OCI-LY7 (cell line): ENCODE measurements around the gene TNFRSF8. TPM values are rescaled to one million over a fixed set of nuclear protein-coding genes. Genes with fewer than 3 reads are reported as not detected.

Experiments used
- BruUV-seq: library from RNA; stranded (reverse); fragments of 400-500 nt; replicated peaks from 2 replicates; lab custom pipeline; 2021; lab: Mats Ljungman, UMichigan
- CTCF ChIA-PET: fragments of 300-600 bp; sonication (Branson Sonifier 250); formaldehyde crosslinking; loops from one replicate; lab custom pipeline; 2022; ENCODE audit warnings: antibody characterized with exemption; ENCODE audit not compliant: unreplicated experiment; lab: Charles Lee
- POLR2A ChIA-PET: fragments of 300-600 bp; sonication (Branson Sonifier 250); formaldehyde crosslinking; loops from one replicate; lab custom pipeline; 2022; ENCODE audit warnings: antibody characterized with exemption; lab: Charles Lee
- DNase-seq: peaks from one replicate; pipeline ENCODE4 v3.0.0-alpha.2; 2015; ENCODE audit warnings: low spot score
- H2AFZ ChIP-seq: fragments of 200-600 bp; sonication (generic), shearing (Covaris generic); 2 replicates; pipeline ENCODE4 v1.6.1; 2014; ENCODE audit warnings: mild to moderate bottlenecking, antibody characterized with exemption, low read length, moderate library complexity
- H3K27ac ChIP-seq: fragments of 200-600 bp; sonication (generic); 2 replicates; pipeline ENCODE4 v1.5.1; 2014; ENCODE audit warnings: mixed run types, low read depth, mild to moderate bottlenecking, moderate library complexity, low read length, inconsistent platforms; ENCODE audit not compliant: poor library complexity, severe bottlenecking
- H3K36me3 ChIP-seq: fragments of 200-600 bp; sonication (generic); 2 replicates; pipeline ENCODE4 v1.6.1; 2014; ENCODE audit warnings: mild to moderate bottlenecking, antibody characterized with exemption, low read length, moderate library complexity, mixed read lengths; ENCODE audit not compliant: insufficient read depth
- H3K4me1 ChIP-seq: fragments of 200-600 bp; sonication (generic); 2 replicates; pipeline ENCODE4 v1.5.1; 2014; ENCODE audit warnings: mild to moderate bottlenecking, low read length; ENCODE audit not compliant: insufficient read depth, poor library complexity, severe bottlenecking
- H3K4me2 ChIP-seq: fragments of 200-600 bp; sonication (generic); 2 replicates; pipeline ENCODE4 v1.6.1; 2014; ENCODE audit warnings: mild to moderate bottlenecking, low read length
- H3K4me3 ChIP-seq: fragments of 200-600 bp; sonication (generic); 2 replicates; pipeline ENCODE4 v1.5.1; 2014; ENCODE audit warnings: mild to moderate bottlenecking, low read depth, low read length; ENCODE audit not compliant: poor library complexity, severe bottlenecking
- H3K79me2 ChIP-seq: fragments of 200-600 bp; sonication (generic); 2 replicates; pipeline ENCODE4 v1.6.1; 2016; ENCODE audit warnings: low read depth, mild to moderate bottlenecking, low read length, moderate library complexity, mixed read lengths; ENCODE audit not compliant: insufficient read depth
- H3K9me2 ChIP-seq: fragments of 200-600 bp; sonication (generic); 2 replicates; pipeline ENCODE4 v1.6.1; 2016; ENCODE audit warnings: mild to moderate bottlenecking, low read length, mixed read lengths; ENCODE audit not compliant: insufficient read depth
- H3K9me3 ChIP-seq: fragments of 200-600 bp; sonication (generic); 2 replicates; pipeline ENCODE4 v1.6.1; 2014; ENCODE audit warnings: mild to moderate bottlenecking, mixed run types, low read length, mixed read lengths
- H4K20me1 ChIP-seq: fragments of 200-600 bp; sonication (generic); 2 replicates; pipeline ENCODE4 v1.6.1; 2014; ENCODE audit warnings: mild to moderate bottlenecking, antibody characterized with exemption, low read length, moderate library complexity, mixed read lengths; ENCODE audit not compliant: insufficient read depth
- EZH2phosphoT487 ChIP-seq: fragments of 200-600 bp; sonication (generic); IDR thresholded peaks from 2 replicates; pipeline ENCODE4 v1.6.1; 2018; ENCODE audit warnings: low read depth, borderline replicate concordance, mild to moderate bottlenecking, mixed run types, antibody characterized with exemption, low read length, moderate library complexity, mixed read lengths
- intact Hi-C: fragments of 100-400 bp; cut with micrococcal nuclease; formaldehyde crosslinking; loops from one replicate; pipeline ENCODE4 v1.10.0; 2022; ENCODE audit not compliant: unreplicated experiment
- total RNA-seq, 2 experiments: library from RNA; depleted of rRNA in 1 of 2; stranded (reverse); fragments of >200 nt in 1 of 2; shearing (Covaris generic) in 1 of 2; gene quantifications; 2 replicates each; pipeline ENCODE4 v1.2.3, GENCODE V29; 2014 to 2022
- TF ChIP-seq, protein P1 (sequence below): fragments of 200-600 bp; sonication (generic); conservative IDR thresholded peaks from 2 replicates; pipeline ENCODE4 v1.5.1; 2014; ENCODE audit warnings: mild to moderate bottlenecking, antibody characterized with exemption, low read length, moderate library complexity, mixed read lengths

The TNFRSF8 gene
- total RNA-seq, 2 experiments from 2014 or later, result 0.29 TPM; not detected in 1

DNA sequence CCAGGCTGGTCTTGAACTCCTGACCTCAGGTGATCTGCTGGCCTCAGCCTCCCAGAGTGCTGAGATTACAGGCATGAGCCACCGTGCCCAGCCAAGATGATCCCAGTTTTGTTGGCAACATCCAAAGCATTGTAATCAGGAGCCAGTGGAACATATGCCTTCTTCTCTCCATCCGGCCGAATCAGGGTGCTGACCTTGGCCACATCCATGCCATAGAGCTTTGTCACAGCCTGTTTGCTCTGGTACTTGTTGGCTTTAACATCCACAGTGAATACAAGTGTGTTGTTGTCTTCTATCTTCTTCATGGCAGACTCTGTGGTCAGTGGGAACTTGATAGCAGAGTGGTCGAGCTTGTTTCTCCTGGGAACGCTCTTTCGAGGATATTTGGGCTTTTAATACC, 17.1 kb downstream of the TNFRSF8 start:
- intact Hi-C loops, result no loop called here
- H4K20me1 ChIP-seq, result no peaks in the 10 kb centered on the region
- ChIA-PET CTCF (no interaction called here), POLR2A (interaction anchor here (0.5 to 1.5 kb wide), 3 partner anchors 8 to 40 kb away, joined by 3 to 5 read pairs (median 5); no protein-coding TSS in a partner anchor)
- BruUV-seq, result no TSS peak
- H3K4me3 ChIP-seq, result no peak overlapping the region
- peaks cover 13% of the 10 kb centered on the region; the same call in 1 of the 2 replicates for H3K9me3 ChIP-seq
- H3K4me1 ChIP-seq, result peaks cover 20% of the 10 kb centered on the region
- no peaks in the 10 kb centered on the region for H3K79me2 ChIP-seq
- DNase-seq, result no peak
- H3K4me2 ChIP-seq, result no peak overlapping the region
- H3K36me3 ChIP-seq, result no peaks in the 10 kb centered on the region
- H3K9me2 ChIP-seq, result no peaks in the 10 kb centered on the region
- H3K27ac ChIP-seq, result no peak overlapping the region
- no peak overlapping the region for H2AFZ ChIP-seq
- TF ChIP-seq, protein P1, sequence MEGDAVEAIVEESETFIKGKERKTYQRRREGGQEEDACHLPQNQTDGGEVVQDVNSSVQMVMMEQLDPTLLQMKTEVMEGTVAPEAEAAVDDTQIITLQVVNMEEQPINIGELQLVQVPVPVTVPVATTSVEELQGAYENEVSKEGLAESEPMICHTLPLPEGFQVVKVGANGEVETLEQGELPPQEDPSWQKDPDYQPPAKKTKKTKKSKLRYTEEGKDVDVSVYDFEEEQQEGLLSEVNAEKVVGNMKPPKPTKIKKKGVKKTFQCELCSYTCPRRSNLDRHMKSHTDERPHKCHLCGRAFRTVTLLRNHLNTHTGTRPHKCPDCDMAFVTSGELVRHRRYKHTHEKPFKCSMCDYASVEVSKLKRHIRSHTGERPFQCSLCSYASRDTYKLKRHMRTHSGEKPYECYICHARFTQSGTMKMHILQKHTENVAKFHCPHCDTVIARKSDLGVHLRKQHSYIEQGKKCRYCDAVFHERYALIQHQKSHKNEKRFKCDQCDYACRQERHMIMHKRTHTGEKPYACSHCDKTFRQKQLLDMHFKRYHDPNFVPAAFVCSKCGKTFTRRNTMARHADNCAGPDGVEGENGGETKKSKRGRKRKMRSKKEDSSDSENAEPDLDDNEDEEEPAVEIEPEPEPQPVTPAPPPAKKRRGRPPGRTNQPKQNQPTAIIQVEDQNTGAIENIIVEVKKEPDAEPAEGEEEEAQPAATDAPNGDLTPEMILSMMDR, result no peak
- TF ChIP-seq EZH2phosphoT487, result no peak

DNA sequence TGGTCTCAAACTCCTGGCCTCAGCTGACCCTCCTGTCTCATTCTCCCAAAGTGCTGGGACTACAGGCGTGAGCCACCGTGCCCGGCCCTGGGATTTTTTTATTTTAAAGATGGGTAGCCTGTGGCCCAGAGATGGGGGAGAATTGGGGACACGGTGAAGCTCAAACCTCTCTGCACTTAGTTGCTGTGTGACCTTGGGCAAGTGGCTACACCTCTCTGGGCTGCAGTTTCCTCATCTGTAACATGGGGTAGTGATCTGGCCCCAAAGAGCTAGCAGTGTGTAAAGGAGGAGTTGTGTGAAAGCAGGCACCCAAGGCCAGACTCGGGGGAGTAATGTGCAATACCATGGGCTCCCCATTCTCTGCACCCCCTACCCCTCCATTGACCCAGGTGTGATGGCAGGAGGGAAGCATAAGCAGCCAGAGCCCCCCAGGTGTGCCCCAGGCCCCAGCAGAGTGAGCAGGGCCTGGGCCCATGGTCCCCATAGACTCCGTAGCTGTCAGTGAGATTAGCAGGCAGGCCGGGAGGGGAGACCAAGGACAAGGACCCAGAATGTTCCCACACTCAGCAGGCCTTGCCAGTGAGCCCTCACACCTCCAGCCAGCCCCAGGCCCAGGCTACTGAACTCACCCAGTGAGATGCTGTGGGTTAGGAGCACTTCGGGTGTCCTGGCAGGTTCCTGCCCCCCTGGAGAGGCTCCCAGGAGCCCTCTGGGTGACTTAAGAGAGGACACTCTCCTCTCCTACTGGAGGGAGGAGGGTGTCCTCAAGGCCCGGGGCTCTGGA, 17.9 kb downstream of the TNFRSF8 start:
- CTCF ChIA-PET, result no interaction called here
- peak overlapping the region; percentile 11; the same call in 1 of the 2 replicates for H3K4me2 ChIP-seq
- H3K27ac ChIP-seq, result no peak overlapping the region
- peaks cover 13% of the 10 kb centered on the region; the same call in 1 of the 2 replicates for H3K9me3 ChIP-seq
- H3K4me3 ChIP-seq, result no peak overlapping the region
- BruUV-seq, result no TSS peak
- peaks cover 20% of the 10 kb centered on the region for H3K4me1 ChIP-seq
- no peaks in the 10 kb centered on the region for H3K9me2 ChIP-seq
- intact Hi-C loops, result no loop called here
- POLR2A ChIA-PET, result interaction anchor here (0.5 to 1.0 kb wide), 2 partner anchors 9 to 16 kb away, joined by 3 to 5 read pairs; no protein-coding TSS in a partner anchor
- no peaks in the 10 kb centered on the region for H4K20me1 ChIP-seq
- TF ChIP-seq EZH2phosphoT487, result no peak
- TF ChIP-seq, protein P1, result no peak
- no peaks in the 10 kb centered on the region for H3K36me3 ChIP-seq
- no peaks in the 10 kb centered on the region for H3K79me2 ChIP-seq
- no peak for DNase-seq
- peak overlapping the region; percentile 90; the same call in 1 of the 2 replicates for H2AFZ ChIP-seq
